ENCODE data around the gene HOXC6. TPM values are rescaled to one million over a fixed set of nuclear protein-coding genes. Genes with fewer than 3 reads are reported as not detected.

Gene HOXC6
- total RNA-seq, 1 donor: not detected

GRCh38 chr12:53996240-53997203 lies 31.7 kb upstream of the HOXC6 start:
- peaks cover 27% of the 10 kb centered on the region for H3K4me1 ChIP-seq (ENCODE audit: insufficient read depth, low read length)
- H3K27me3 ChIP-seq (ENCODE audit: insufficient read depth, low read length): peaks cover 98% of the 10 kb centered on the region
- H3K9me3 ChIP-seq (ENCODE audit: low read depth, low read length): no peaks in the 10 kb centered on the region
- peak overlapping the region; percentile 25 for H3K4me3 ChIP-seq (ENCODE audit: low read length)

- Histone ChIP-seq H3K4me1 (ENCODE audit: insufficient read depth, low read length) (peaks cover 27% of the 10 kb centered on the region), H3K27me3 (ENCODE audit: insufficient read depth, low read length) (peaks cover 98% of the 10 kb centered on the region), H3K4me3 (ENCODE audit: low read length) (no peak overlapping the region), H3K9me3 (ENCODE audit: low read depth, low read length) (no peaks in the 10 kb centered on the region)
Observed at GRCh38 chr12:53997204-53998109, 30.8 kb upstream of the HOXC6 start.

- no peaks in the 10 kb centered on the region for H3K9me3 ChIP-seq (ENCODE audit: low read depth, low read length)
- H3K27me3 ChIP-seq (ENCODE audit: insufficient read depth, low read length): peaks cover 97% of the 10 kb centered on the region
- no peak overlapping the region for H3K4me3 ChIP-seq (ENCODE audit: low read length)
- peaks cover 27% of the 10 kb centered on the region for H3K4me1 ChIP-seq (ENCODE audit: insufficient read depth, low read length)
Observed at GRCh38 chr12:53998110-53998899, 29.9 kb upstream of the HOXC6 start.

GRCh38 chr12:53998900-53999236 lies 29.4 kb upstream of the HOXC6 start:
- Histone ChIP-seq H3K9me3 (ENCODE audit: low read depth, low read length) (no peaks in the 10 kb centered on the region), H3K27me3 (ENCODE audit: insufficient read depth, low read length) (peaks cover 96% of the 10 kb centered on the region), H3K4me3 (ENCODE audit: low read length) (no peak overlapping the region), H3K4me1 (ENCODE audit: insufficient read depth, low read length) (peaks cover 27% of the 10 kb centered on the region)

GRCh38 chr12:53999559-54000115 lies 28.6 kb upstream of the HOXC6 start:
- Histone ChIP-seq H3K27me3 (ENCODE audit: insufficient read depth, low read length) (peaks cover 96% of the 10 kb centered on the region), H3K4me3 (ENCODE audit: low read length) (no peak overlapping the region), H3K9me3 (ENCODE audit: low read depth, low read length) (no peaks in the 10 kb centered on the region), H3K4me1 (ENCODE audit: insufficient read depth, low read length) (peaks cover 21% of the 10 kb centered on the region)

GRCh38 chr12:54000116-54001114 lies 27.8 kb upstream of the HOXC6 start, which contains the start of gene HOXC9:
Gene HOXC9 (plus strand): TSS chr12:54000161. CDS start chr12:54000189, 28 bp downstream.
- H3K9me3 ChIP-seq (ENCODE audit: low read depth, low read length): no peaks in the 10 kb centered on the region
- H3K4me1 ChIP-seq (ENCODE audit: insufficient read depth, low read length): peaks cover 13% of the 10 kb centered on the region
- H3K4me3 ChIP-seq (ENCODE audit: low read length): no peak within 1 kb of the TSS
- H3K27me3 ChIP-seq (ENCODE audit: insufficient read depth, low read length): peaks cover 96% of the 10 kb centered on the region

GRCh38 chr12:54001283-54002187 lies 26.7 kb upstream of the HOXC6 start:
- H3K4me1 ChIP-seq (ENCODE audit: insufficient read depth, low read length): peaks cover 15% of the 10 kb centered on the region
- peaks cover 96% of the 10 kb centered on the region for H3K27me3 ChIP-seq (ENCODE audit: insufficient read depth, low read length)
- H3K9me3 ChIP-seq (ENCODE audit: low read depth, low read length): no peaks in the 10 kb centered on the region
- H3K4me3 ChIP-seq (ENCODE audit: low read length): no peak overlapping the region

- Histone ChIP-seq H3K9me3 (ENCODE audit: low read depth, low read length) (no peaks in the 10 kb centered on the region), H3K27me3 (ENCODE audit: insufficient read depth, low read length) (peaks cover 96% of the 10 kb centered on the region), H3K4me1 (ENCODE audit: insufficient read depth, low read length) (peaks cover 23% of the 10 kb centered on the region), H3K4me3 (ENCODE audit: low read length) (no peak overlapping the region)
Observed at GRCh38 chr12:54002278-54002914, 25.8 kb upstream of the HOXC6 start.

GRCh38 chr12:54002915-54003389 lies 25.3 kb upstream of the HOXC6 start:
- Histone ChIP-seq H3K4me1 (ENCODE audit: insufficient read depth, low read length) (peaks cover 24% of the 10 kb centered on the region), H3K27me3 (ENCODE audit: insufficient read depth, low read length) (peaks cover 96% of the 10 kb centered on the region), H3K9me3 (ENCODE audit: low read depth, low read length) (no peaks in the 10 kb centered on the region), H3K4me3 (ENCODE audit: low read length) (no peak overlapping the region)

- peaks cover 24% of the 10 kb centered on the region for H3K4me1 ChIP-seq (ENCODE audit: insufficient read depth, low read length)
- H3K27me3 ChIP-seq (ENCODE audit: insufficient read depth, low read length): peaks cover 95% of the 10 kb centered on the region
- H3K4me3 ChIP-seq (ENCODE audit: low read length): no peak overlapping the region
- no peaks in the 10 kb centered on the region for H3K9me3 ChIP-seq (ENCODE audit: low read depth, low read length)
Observed at GRCh38 chr12:54003625-54004024, 24.6 kb upstream of the HOXC6 start.

GRCh38 chr12:54004063-54004840 lies 24.0 kb upstream of the HOXC6 start:
- Histone ChIP-seq H3K4me3 (ENCODE audit: low read length) (no peak overlapping the region), H3K27me3 (ENCODE audit: insufficient read depth, low read length) (peaks cover 90% of the 10 kb centered on the region), H3K4me1 (ENCODE audit: insufficient read depth, low read length) (peaks cover 24% of the 10 kb centered on the region), H3K9me3 (ENCODE audit: low read depth, low read length) (no peaks in the 10 kb centered on the region)

Data from mononuclear cell (primary cell).